Erythroblast (primary cell): ENCODE measurements around the gene ZNF831.

Experiments used
- GATA1 ChIP-seq: IDR thresholded peaks from 2 replicates; pipeline ENCODE4 v1.6.1; 2011; ENCODE audit warnings: low read depth, mild to moderate bottlenecking, control low read depth, low read length, moderate library complexity
- POLR2A ChIP-seq: IDR thresholded peaks from 2 replicates; pipeline ENCODE4 v1.6.1; 2011; ENCODE audit warnings: mild to moderate bottlenecking, low read length

- TF ChIP-seq POLR2A, result no peak
- TF ChIP-seq GATA1, result no peak
Measured at GRCh38 chr20:59120491-59120890, 43.1 kb upstream of the ZNF831 start.
